Stimulated activated CD8-positive, alpha-beta memory T cell treated with anti-CD3 and anti-CD28 coated beads, Interleukin-7, amount 100 ng/mL, for 4 hours (primary cell): ENCODE measurements around the gene CST9.
"Not testable (repeated sequence)": the region's sequence is repeated elsewhere in the genome, so short reads cannot be mapped to it uniquely, and the experiment has no call there.

Experiments used
- DNase-seq, 2 donors: peaks; one replicate each; pipeline ENCODE4 v3.0.0-alpha.2; 2020; ENCODE audit warnings: low read depth in 2 of 2

The CST9 gene

DNA sequence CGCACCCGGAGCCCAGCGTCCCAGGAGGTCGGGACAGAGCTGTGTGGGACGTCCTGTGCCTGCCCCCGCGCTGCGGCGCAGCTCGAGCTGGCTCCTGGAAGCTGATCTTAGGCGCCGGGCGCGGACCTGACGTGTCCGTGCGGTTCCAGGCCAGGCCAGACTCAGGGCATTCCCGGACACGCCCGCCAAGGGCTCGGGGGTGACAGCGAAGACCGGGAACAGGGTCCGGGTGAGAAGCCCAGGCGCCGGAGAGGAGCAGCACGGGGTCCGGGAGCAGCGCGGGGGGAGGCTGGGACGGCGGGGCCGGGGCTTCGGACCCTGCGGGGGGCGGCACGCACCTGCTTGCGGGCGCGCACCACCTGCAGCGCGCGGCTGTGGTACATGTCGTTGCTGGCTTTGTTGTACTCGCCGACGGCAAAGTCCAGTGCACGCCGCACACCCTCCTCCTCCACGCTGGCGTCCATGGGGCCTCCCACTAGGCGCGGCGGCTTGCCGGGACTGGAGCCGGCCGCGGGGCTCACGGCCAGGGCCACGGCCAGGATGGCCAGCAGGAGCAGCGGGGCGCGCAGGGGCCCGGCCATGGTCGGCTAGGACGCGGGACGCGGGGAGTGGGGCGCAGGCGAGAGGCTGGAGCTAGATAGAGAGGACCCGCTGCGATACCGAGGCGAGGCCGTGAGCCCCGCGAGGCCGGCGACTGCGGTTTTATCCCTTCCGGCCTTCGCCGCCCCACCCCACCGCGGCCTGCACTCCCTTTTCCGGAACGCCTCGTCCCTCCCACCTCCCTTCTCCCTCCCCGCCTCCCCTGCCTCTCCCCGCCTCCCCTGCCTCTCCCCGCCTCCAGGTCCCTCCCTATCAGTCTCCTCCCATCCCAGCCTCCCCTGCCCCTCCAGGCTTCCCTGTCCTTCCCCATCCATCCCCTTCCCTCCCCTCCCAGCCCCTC is 31.8 kb upstream of the CST9 start, which contains the start of gene CST3:
Gene CST3, minus strand, starts transcription at position 674 of the 940 bp plus-strand sequence. Its CDS starts 93 bp downstream, at position 581.
- peak in 1 of 2 donors; percentile 15 for DNase-seq

DNA sequence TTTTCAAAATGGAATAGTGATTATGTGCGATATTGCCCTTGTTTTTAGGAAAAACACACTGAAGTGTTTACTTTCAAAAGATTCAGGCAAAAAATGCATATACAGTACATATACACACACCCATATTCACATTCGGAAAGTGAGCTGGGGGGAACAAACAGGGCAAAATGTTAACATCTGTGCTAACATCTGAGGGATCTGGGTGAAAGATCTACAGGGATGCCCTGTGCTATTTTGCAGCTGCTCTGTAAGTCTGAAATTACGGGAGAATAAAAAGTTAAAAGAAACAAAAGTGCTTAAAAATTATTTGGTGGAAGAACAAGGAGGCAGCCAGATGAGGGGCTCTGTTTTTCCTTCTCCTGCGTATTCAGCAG is 31.2 kb upstream of the CST9 start:
- no peak for DNase-seq

DNA sequence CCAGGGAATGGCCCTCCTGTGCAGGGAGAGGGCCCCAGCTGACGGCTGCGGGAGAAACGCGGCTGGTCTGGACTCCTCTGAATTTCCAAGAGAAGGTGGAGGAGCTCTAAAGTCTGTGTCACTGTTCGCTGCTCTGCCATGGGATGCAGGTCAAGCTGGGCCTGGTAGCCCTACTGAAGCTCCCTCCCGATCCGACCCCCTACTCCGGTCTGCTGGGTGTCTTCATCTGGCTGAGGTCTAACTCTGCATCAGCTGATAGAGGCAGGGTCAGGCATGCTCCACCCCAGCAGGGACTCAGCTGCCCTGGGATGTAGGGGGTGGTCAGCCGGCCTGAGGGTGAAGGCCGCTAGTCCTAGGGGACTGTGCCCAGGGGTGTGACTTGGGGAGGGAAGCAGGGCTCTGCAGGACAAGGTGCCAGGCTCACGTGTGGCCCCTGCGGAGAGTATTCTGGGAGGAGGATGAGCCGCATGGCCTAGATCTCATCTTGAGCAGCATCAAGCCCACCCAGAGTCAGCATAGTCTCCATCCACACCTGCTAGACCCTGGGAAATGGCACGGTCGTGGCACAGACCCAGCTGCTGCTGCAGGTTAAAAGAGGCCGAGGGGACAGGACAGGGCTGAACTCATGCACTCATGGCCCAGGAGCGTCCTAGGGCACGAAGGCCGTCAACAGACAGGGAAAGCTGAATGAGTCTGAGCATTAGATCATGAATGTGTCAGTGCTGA is 30.6 kb upstream of the CST9 start:
- no peak for DNase-seq

DNA sequence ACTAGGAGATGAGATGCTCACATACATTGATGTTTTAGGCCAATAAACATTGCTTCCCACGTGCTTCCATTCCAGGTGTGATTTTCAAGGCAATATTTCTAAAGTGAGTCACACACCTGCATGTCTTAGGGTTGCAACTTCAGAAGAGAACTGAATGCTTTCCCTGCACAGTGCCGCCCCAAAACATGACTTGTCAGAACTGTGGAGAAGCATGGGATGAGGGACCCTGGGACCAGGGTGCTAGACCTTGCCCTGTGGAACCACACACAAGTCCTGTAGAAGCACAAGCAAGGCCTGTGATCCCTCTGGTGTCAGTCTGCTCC is 30.0 kb upstream of the CST9 start:
- not testable (repeated sequence) for DNase-seq

DNA sequence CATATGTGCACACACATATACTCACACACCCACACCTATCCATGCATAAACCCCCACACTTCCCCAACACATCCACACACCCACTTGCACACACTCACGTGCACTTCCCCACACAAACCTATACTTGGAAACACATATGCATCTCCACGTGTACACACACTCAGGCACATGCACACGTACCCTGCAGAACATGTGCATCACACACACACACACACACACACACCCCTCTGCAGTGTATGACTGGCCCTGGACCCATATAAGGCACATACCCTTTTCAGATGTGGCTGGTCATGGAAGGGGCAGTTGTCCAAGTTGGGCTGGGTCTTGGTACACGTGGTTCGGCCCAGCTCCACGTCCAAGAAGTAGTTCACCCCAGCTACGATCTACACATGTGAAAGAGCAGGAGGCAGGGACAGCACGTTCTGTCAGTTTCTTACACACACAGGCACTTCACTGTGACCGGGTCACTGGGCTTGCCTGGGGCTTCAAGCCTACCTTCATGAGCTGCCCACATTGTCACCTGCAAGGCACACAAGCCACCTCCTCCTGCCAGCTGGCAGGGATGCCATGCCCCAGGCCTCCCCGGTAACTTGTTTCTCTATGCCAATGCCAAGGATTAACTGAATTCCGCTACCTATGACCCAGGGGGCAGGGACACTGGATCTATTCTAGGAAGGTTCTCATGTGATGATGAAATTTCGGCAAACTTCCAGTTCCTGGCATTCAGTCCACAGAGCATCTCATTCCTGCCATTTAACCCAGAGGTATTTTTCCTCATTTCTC is 29.5 kb upstream of the CST9 start:
- no peak for DNase-seq

DNA sequence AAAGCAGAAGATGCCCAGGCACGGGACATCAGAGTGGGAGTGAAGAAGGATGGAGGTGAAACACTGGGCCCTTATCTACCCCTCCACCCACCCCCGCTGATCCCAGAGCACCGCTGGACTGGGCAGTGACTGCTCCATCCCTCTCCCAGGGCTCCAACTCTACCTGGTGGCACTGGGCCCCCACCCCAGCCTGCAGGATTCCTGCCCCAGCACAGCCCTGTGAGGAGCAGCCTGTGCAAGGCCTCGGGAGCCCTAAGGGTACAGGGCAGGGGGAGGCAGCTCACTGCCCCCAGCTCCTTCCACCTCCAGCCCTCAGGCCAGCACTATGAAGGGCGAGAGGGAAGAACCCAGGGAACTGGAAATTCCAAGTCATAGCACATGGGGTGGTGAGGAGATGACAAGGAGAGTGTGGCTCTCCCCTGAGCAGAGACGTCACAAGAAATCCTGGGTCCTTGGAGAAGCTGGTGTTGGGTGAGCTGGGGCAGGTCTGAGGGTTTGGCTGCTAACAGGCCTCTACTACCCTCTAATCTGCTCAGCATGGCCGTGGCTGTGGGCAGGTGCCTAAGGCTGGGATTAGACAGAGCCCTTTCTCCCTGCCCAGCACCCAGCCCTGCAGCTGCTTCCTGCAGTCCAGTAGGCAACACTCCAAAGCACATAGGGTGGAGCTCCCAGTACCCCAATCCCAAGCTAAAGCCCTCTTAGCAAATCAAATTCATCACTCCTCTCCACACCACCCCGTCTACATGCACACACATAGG is 28.5 kb upstream of the CST9 start:
- DNase-seq, result no peak

DNA sequence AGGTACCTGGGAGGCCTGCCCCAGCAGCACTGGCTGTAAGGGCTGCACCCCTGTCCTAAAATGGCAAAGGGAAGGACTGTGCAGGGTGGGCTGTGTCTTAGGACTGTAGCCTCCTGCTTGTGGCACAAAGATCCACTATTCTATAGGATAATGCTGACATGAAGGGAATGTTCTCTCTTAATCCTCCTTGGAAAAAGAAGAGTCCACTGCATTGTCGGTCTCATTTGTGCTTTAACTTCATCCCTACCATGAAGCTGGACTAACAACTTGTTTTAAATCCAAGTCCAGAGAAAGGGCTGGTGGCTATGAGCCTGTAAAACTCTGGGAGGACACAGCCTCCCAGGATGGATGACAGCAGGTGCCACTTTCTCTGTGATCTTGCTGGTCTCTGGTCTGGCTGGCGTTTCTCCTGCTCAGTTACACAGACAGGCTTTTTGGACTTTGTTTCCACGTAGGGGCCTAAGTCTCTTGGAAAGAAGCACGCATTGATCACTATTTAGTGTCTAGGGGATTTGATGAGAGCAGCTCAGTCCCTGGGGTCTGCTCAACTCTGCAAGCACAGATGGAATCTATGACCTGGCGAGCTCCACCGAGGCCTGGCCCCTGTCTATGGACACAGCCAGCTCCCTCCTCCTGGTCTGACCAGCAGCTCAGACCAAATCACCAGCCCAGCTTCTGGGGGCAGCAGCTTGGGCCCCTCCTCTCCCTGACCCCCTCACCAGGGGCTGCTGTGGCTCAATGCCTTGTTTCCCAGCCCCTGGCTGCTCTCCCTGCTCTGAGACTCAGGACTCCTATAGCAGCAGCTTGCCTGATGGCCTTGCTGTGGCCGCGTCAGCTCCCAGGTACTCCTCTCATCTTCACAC is 27.2 kb upstream of the CST9 start:
- no peak for DNase-seq

DNA sequence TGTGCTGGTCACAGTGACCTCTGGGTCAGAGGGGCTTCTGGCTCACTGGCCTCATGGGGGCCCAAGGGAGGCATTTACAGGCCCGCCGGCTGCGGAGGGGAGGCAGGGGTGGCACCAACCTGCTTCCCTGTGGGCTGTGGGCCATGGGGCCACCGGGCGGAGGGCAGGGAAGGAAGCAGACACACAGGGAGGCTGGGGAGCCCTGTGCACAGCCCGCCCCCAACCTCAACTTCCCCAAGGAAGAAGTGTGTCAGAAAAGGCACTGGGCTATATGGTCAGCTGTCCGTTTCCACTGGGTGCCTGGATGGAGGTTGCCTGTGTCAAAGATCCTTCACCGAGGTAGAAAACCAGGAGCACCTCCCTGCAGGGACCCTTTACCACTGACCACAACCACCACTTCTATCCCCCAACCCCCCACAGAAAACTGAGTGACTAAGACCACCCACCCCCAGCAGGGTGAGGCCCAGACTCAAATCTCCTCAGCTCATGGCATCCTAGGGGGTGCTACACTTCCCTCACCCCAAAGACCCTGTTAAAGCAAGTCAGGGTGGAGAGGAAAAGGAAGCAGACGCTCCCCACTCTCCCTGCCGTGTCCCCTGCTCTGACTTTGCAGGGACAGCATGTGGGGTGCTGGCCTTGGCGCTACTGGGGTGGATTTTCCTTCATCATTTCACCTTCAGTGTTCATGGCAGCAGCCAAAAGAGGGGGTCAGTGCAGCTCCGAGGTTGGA is 26.4 kb upstream of the CST9 start:
- no peak for DNase-seq

DNA sequence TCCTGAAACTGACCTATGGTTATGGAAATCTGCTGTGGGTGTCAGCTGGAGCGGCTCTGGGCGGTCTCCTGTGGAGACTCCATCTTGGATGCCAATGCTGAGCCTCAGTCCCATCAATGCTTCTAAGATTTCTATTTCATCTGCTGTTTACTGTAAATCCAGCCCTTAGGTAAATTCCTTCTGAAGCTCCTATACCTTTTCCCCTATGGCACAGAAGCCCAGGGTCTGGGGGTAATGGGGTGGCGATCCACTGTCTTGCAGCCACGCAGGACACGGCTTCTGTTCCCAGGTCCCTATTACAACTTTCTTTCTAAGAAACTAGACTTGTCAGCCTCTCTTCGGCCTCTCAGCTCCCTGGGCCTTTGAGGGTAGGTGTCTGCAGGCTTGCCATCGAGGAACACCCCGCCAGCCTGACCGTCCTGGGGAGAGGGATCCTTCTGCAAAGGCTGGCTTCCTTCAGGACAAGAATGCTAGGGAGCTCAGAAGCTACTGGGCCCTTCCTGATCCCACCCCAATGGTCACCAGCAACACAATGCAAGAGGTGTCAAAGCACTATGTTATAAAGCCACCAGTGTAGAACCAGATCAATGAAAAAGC is 25.6 kb upstream of the CST9 start:
- DNase-seq, result no peak

DNA sequence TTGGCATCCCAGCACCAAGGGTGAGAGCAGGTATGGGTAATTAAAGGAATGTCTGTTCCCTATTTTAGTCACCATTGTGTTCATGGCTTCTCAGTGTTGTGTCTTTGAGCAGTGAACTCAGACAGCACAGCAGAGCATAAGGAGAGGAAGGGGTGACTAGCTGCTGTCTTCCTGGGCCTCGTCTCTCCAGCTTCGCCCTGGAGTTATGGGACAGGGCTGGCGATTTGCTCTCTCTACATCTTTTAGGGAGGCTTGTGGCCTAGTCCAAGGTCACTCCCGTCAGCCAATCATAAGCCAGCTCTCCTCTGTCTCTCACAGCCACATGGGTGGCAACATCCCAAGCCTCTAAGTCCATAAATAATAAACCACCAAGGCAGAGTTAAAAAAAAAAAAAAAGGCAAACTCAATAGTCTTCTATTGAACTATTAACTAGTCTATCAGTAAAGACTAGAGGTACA is 24.7 kb upstream of the CST9 start:
- no peak for DNase-seq

DNA sequence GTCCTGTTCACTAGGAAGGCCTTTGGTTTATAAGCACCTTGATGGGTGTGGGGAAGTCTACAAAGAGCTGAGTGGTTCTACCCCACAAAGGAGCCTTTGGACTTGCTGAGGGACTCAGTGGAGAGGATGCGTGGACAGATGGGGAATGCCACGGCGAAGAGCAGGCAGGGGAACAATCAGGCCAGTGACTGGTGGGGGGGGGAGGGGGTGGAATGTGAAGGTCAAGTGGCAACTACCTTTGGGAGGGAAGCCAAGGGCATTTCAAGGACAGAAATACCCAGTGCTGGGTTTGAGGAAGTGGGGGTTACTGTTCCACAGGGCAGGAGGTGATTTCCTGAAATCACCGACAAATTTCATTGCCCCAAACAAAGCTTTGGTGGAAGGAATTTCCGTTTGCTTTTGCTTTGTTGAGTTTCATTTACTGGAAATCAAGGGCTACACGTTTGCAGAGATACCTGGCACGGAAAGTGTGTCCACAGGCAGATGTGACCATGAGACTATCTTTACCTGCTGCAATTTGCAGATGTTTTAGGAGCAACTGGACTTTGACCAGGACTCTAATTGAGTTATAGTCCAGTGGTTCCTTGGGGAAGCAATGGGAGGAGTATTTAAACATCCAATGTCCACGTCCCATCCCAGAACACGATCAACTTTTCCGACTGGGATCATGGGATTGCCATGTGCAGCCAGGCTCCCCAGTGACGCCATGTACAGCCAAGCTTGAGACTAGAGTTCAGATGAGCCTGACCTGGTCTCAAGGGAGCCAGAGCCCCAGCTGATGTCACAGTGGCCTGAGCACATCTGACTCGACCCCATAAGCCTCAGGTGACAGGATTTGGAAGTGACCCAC is 24.1 kb upstream of the CST9 start:
- DNase-seq, result no peak

DNA sequence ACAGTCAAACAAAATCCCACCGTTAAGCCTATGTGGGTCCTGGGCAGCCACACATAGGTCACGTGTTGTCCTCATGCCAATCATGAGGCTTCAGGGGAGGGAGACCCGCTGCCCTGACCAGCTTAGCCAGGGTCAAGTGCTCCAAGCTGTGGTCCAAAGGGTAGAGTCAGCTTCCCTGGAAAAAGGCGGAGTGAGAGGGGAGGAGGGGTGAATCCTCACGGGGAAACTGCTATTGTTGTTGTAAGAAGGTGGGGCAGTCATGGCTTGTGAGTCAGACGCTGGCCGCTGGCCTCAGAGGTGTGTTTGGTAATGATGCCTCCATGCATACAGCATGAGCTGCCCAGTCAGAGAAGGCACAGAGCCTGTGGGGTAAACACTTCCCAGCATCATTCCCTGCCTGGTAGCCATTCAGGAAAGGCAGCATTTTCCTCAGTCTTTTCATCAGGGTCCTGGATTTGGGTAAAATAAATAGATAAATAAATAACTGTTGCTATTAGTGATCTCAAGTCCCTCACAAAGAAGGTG is 23.4 kb upstream of the CST9 start:
- no peak for DNase-seq

DNA sequence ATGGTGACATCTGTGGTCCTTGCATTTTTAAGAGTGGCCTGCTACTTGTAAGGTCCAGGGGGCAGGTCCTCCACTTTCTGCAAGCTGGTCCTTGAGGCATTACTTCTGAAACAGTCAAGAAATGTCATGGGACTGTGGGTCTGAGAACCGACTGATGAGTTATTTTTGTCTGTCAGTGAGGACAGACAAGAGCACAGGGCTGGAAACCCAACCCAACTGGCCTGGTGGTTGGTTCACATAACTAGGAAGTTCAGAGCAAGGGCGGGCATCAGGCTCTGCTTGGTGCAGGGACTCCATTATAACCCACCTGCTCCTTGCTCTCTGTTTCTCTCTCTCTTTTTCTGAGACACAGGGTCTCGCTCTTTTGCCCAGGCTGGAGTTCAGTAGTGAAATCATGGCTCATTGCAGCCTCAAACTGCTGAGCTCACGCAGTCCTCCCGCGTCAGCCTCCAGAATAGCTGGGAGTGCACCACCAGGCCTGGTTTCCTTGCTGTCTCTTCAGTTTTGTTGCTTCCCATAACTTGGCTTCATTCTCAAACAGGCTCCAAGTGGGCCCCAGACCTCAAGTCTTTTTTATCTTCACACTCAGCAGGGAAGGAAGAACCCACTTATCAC is 22.8 kb upstream of the CST9 start:
- DNase-seq, result no peak

DNA sequence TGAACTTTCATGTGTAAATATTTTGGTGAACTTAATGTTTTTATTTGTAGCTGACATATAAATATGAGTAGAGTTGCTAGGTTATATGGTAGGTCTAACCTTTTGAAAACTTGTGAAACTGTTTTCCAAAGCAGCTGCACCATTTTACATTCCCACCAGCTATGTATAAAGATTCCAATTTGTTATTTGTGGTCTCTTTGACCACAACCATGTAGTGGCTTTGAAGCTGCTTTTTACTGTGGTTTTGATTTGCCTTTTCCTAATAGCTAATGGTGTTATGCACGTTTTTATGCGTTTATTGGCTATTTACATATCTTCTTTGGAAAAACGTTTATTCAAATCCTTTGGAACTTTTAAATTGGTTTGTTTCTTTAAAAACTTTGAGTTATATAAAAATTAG is 21.8 kb upstream of the CST9 start:
- DNase-seq, result no peak

DNA sequence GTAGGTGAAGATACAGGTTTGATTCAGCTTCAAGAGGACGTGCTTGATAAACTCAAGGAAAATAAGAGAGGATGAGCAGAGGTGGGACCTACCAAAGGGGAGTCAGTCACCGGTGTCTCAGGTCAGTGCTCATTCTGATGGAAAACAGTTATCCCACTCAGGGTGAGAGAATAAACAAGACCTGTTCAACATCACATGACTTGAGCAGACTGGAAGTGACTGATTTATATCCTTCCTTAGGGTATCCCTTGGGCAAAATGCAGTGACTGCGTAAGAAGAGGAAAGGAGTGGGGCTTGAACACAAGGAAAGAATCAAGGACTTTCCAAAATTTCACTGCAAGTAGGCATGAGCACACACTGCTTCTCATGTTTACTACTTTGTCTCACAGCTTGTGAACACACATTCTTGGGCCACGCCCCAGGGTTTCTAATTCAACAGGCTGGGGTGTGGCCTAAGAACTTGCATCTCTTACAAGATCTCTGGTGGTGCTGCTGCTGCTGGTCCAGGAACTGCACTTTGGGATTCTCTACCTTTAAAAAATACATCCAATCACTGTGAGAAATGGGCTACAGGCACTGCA is 20.4 kb upstream of the CST9 start:
- DNase-seq, result no peak

DNA sequence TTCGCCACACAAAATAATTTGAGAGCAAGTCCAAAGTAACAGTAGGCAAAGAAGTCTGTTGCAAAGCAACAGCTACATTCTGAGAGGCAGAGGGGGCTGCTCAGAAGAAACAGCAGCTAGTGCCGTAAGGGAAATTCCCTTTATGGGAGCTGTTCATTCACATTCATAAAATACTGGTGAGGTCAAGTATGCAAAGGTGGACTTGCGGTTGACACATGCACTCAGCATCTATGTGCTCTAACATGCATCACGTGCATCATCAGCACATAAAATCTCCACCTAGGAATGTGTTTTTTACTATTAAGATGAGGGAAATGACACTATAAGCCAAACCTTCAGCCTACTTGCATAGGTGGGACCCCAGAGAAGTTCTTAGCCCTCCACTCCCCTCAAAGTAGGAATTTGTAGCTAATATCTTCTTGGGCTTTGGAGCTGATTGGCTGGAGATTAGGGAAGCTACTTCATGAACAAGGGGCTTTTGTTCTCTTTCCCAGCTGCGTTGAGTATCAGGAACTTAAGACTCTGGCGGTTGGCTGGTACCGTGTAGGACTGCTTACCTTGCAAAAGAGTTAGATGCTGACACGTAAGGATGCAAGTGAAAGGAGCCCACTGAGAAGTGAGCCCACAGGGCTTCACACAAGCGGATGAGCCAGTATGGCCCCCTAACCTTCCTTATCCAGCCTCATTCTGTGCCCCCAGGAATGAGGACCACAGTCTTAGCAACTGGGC is 19.7 kb upstream of the CST9 start:
- DNase-seq, result no peak

DNA sequence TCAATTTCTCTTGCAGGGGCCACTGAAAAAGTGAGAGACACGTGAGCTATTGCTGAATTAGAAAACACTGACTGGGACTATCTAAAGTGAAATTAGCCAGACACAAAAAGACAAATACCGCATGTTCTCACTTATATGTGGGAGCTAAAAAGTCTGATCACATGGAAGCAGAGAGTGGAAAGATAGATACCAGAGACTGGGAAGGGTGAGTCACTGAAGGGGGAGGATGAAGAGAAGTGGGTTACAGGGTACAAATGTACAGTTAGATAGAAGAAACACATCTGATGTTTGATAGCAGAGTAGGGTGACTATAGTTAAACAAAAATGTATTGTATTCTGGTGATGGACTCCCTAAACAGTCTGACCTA is 18.6 kb upstream of the CST9 start:
- no peak for DNase-seq
